KMS-11 (cell line): ENCODE results near the gene PPARG.

ENCODE experiments used
- H2AFZ ChIP-seq: fragments of 200-600 bp; sonication (generic); 2 replicates; pipeline ENCODE4 v1.6.1; 2016; ENCODE audit warnings: antibody characterized with exemption, mixed run types, low read depth
- H3K27ac ChIP-seq: fragments of 200-600 bp; sonication (generic); 2 replicates; pipeline ENCODE4 v1.6.1; 2016; ENCODE audit warnings: mild to moderate bottlenecking, mixed run types
- H3K27me3 ChIP-seq: fragments of 200-600 bp; sonication (generic); 2 replicates; pipeline ENCODE4 v1.6.1; 2017; ENCODE audit warnings: mild to moderate bottlenecking, low read depth, mixed run types, moderate library complexity; ENCODE audit not compliant: insufficient read depth
- H3K36me3 ChIP-seq: fragments of 200-600 bp; sonication (generic); 2 replicates; pipeline ENCODE4 v1.6.1; 2017; ENCODE audit warnings: mild to moderate bottlenecking, mixed run types; ENCODE audit not compliant: insufficient read depth
- H3K4me1 ChIP-seq: fragments of 200-600 bp; sonication (generic); 2 replicates; pipeline ENCODE4 v1.6.1; 2016; ENCODE audit warnings: mild to moderate bottlenecking, low read depth, mixed run types; ENCODE audit not compliant: poor library complexity, severe bottlenecking
- H3K4me2 ChIP-seq: fragments of 200-600 bp; sonication (generic); 2 replicates; pipeline ENCODE4 v1.7.0; 2016; ENCODE audit warnings: mild to moderate bottlenecking, mixed run types
- H3K4me3 ChIP-seq: fragments of 200-600 bp; sonication (generic); IDR thresholded peaks from 2 replicates; pipeline ENCODE4 v1.6.1; 2017; ENCODE audit warnings: low read depth, low read length, mixed read lengths; ENCODE audit not compliant: insufficient read depth
- H3K79me2 ChIP-seq: fragments of 200-600 bp; sonication (generic); 2 replicates; pipeline ENCODE4 v1.6.1; 2016; ENCODE audit warnings: low read depth, mixed run types; ENCODE audit not compliant: insufficient read depth
- H3K9ac ChIP-seq: fragments of 200-600 bp; sonication (generic); 2 replicates; pipeline ENCODE4 v1.6.1; 2016; ENCODE audit warnings: mild to moderate bottlenecking, mixed run types
- H4K20me1 ChIP-seq: fragments of 200-600 bp; sonication (generic); 2 replicates; pipeline ENCODE4 v1.6.1; 2016; ENCODE audit warnings: mild to moderate bottlenecking, mixed run types; ENCODE audit not compliant: insufficient read depth
- CTCF ChIP-seq: fragments of 200-600 bp; sonication (generic); conservative IDR thresholded peaks from 2 replicates; pipeline ENCODE4 v1.6.1; 2017; ENCODE audit warnings: low read depth, mild to moderate bottlenecking, antibody characterized with exemption, low read length, moderate library complexity, mixed read lengths

PPARG gene

GRCh38 chr3:12458901-12459300 lies 170.0 kb downstream of the PPARG start:
- H3K4me2 ChIP-seq = no peak overlapping the region
- H3K4me1 ChIP-seq = no peaks in the 10 kb centered on the region
- H3K27me3 ChIP-seq = no peaks in the 10 kb centered on the region
- H3K4me3 ChIP-seq = no peak overlapping the region
- H3K27ac ChIP-seq = no peak overlapping the region
- H2AFZ ChIP-seq = no peak overlapping the region
- no peaks in the 10 kb centered on the region for H3K79me2 ChIP-seq
- no peaks in the 10 kb centered on the region for H4K20me1 ChIP-seq
- H3K9ac ChIP-seq = no peak overlapping the region
- no peak for TF ChIP-seq CTCF
- no peaks in the 10 kb centered on the region for H3K36me3 ChIP-seq

GRCh38 chr3:12460127-12460526 lies 171.3 kb downstream of the PPARG start:
- TF ChIP-seq CTCF = no peak
- H3K27ac ChIP-seq = no peak overlapping the region
- H3K36me3 ChIP-seq = no peaks in the 10 kb centered on the region
- H3K9ac ChIP-seq = no peak overlapping the region
- H3K4me3 ChIP-seq = no peak overlapping the region
- H3K4me2 ChIP-seq = no peak overlapping the region
- no peaks in the 10 kb centered on the region for H3K27me3 ChIP-seq
- H3K4me1 ChIP-seq = no peaks in the 10 kb centered on the region
- no peaks in the 10 kb centered on the region for H4K20me1 ChIP-seq
- H2AFZ ChIP-seq = no peak overlapping the region
- no peaks in the 10 kb centered on the region for H3K79me2 ChIP-seq

- no peaks in the 10 kb centered on the region for H3K36me3 ChIP-seq
- H2AFZ ChIP-seq = no peak overlapping the region
- H4K20me1 ChIP-seq = no peaks in the 10 kb centered on the region
- H3K9ac ChIP-seq = no peak overlapping the region
- no peaks in the 10 kb centered on the region for H3K79me2 ChIP-seq
- no peak for TF ChIP-seq CTCF
- no peak overlapping the region for H3K4me2 ChIP-seq
- no peak overlapping the region for H3K4me3 ChIP-seq
- no peaks in the 10 kb centered on the region for H3K27me3 ChIP-seq
- H3K27ac ChIP-seq = no peak overlapping the region
- no peaks in the 10 kb centered on the region for H3K4me1 ChIP-seq
Observed at GRCh38 chr3:12461097-12461649, 172.3 kb downstream of the PPARG start.

DNA sequence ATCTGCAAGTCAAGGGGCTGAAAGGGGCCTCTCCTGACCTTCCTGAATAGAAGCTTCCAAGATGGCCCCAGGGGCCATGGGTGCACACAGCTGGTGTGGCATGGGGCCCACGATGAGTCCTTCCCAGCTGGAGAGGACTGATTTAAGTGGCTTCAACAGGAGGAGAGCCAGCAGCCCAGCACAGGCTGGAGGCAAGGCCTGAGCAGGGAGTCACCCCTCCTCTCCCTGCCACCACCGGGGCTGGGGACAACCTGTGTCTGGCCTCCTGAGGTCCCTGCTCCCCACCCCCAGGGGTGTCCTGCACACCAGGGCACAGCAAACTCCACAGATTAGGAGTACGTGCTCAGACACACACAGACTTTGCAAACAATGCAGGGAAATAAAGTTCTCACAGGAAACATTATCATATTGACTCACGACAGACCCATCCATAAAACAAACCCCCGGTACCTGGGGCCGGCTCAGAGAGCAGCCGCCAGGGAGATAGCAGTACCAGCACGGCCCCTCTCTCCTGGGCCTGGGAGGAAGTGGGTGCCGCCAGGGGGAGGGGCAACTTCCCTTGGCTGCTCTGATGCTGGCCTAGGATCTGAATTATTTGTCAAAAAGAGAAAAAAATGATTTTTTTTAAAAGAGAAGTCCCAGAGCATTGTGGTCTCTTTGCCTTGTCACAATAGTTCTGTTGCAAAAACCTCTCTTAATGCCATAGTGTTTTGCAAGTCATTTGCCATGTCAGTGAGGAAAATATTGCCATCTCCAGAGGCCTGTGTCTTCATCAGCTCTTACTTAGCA lies 173.5 kb downstream of the PPARG start:
- Histone ChIP-seq H2AFZ (no peak overlapping the region), H3K4me3 (no peak overlapping the region), H3K27me3 (no peaks in the 10 kb centered on the region), H3K27ac (no peak overlapping the region), H3K4me2 (no peak overlapping the region), H3K36me3 (no peaks in the 10 kb centered on the region), H3K9ac (no peak overlapping the region), H3K4me1 (no peaks in the 10 kb centered on the region), H4K20me1 (no peaks in the 10 kb centered on the region), H3K79me2 (no peaks in the 10 kb centered on the region)
- no peak for TF ChIP-seq CTCF
